HTERT RPE-1 (cell line): Measurements from ENCODE around the gene EPHB2.

Experiments
- in situ Hi-C: fragments of 300-500 bp; cut with MboI; formaldehyde crosslinking; loops from 4 replicates; pipeline ENCODE4 v1.14.3; 2020; ENCODE audit warnings: low sequenced_read_pairs

The EPHB2 gene

GRCh38 chr1:22721122-22721873, 10.7 kb downstream of the EPHB2 start:
- in situ Hi-C loops = no loop called here

- in situ Hi-C loops = no loop called here
Measured at GRCh38 chr1:22722901-22723550, 12.4 kb downstream of the EPHB2 start.

DNA sequence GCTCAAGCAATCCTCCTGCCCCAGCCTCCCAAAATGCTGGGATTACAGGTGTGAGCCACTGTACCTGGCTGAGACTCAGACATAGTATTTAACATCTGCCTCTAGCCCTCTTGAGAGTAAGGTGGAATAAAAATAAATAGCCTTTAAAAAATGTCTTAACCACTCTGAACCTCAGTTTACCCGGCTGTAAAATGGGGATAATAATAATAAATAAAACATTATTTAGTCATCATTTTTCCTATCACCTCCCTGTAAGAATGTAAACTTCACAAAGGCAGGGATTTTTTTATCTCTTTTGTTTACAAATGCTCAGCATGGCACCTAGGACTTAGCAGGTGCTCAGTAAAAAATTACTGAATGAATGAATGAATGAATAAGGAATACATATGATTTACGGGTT, 17.2 kb downstream of the EPHB2 start:
- in situ Hi-C loops = no loop called here

DNA sequence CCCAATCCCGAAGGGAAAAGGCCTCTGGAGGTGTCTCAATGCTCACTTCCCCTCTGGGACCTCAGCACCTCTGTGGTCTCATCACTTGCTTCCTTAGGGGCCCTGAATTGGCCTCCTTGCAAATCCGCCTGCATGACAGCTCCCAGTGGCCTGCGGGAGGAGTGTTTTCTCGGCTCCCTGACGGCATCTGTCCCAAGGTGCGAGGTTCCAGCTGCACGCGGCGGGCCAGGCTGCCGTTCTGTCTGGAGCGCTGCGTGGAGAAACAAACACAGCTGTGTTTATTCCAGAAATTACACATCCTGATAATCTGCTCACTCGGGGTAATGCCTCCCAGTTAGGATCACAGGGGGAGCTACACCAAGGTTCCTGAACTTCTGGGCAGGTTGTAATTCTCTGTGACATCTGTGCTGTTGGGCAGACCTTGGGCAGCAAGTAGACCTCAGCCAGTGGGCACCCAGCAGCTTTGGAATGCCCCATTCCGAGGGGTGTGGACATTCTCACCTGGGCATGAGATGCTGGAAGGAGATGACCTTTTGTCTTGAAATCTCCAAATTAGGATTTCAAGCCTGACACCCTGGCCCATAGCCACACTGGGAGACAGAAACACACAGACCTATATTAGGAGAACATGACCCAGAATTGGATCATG, 18.2 kb downstream of the EPHB2 start:
- in situ Hi-C loops = no loop called here

DNA sequence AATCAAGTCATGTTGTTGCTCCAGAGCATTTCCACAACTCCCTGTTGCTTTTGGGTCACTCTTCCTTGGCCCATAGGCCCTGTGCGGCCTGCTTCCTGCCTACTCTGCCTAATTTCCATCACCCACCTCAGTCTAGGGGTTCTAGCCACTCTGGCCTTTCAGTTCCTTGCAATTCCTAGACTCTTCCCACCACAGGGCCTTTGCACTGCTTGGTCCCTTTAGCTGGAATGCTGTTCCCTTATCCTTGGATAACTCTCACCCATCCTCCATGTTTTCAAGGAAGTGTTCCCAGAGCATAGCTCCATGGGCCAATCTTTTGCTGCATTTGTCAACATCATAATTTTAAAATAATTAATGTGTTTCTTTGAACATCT, 18.7 kb downstream of the EPHB2 start:
- in situ Hi-C loops = no loop called here

DNA sequence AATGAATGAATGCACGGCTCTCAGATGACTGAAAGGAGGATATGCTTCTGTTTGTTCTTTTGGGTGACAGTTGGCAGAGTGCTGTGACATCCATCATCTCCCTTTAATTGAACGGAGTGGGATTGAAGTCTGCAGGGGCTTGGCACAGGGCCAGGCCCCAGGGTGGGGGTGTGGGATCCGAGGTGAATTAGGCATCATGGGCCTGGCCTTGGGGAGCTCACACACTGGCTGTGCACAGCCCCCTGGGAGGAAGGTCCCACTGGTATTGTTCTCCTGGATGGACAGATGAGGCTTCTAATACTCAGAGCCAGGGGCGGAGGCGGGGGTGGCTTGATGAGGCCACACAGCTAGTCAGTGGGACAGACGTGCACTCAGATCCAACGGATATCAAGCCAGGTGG, 19.3 kb downstream of the EPHB2 start:
- in situ Hi-C loops = no loop called here

DNA sequence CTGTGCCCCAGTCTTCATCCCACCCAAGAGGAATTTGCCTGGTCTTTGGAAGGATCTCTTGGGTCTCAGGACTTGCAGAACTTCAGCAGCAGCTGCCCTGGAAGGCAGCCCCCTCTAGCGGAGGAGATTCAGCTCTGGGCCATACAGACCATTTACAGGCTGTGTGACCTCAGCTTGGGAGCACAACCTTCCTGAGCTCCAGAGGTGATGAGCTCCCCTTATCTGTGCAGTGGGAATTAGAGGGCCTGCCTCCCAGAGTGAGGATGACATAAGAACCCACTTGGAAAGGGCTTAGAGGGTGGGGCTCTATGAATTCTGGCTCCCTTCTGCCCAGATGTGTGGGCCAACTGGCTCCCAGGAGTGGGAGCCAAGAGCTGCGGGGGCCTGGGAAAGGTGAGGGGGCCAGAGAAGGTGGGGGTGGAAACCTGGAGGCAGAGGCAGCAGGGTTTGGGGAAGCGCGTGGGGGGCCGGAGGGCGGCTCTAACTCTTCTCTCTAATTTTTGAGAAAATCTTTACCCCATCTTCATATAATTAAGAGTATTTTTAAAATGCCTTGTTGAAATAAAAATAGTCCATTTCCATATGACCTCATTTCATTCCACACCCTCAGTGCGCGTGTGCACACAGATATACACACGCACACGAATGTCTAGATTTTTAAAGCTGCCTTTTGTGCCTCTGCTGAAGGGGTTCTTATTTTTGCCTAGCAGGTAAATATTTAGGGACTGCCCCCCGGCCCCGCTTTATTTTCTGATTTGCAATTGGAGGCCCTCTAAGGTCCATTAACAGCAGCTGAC, 21.5 kb downstream of the EPHB2 start:
- in situ Hi-C loops = no loop called here

DNA sequence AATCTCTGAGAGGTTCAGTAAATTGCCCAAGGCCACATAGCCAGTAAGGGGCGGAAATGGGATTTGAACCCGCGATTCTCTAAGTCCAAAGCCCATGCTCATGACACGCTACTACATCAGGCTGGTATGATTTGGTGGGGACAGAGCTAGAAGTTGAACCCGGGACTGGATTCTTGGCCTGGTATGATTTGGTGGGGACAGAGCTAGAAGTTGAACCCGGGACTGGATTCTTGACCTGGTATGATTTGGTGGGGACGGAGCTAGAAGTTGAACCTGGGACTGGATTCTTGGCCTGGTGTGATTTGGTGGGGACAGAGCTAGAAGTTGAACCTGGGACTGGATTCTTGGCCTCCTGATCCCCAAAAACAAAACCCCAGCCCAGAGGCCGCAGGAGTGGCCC, 23.0 kb downstream of the EPHB2 start:
- in situ Hi-C loops = no loop called here

GRCh38 chr1:22736501-22737080, 26.0 kb downstream of the EPHB2 start:
- in situ Hi-C loops = no loop called here

DNA sequence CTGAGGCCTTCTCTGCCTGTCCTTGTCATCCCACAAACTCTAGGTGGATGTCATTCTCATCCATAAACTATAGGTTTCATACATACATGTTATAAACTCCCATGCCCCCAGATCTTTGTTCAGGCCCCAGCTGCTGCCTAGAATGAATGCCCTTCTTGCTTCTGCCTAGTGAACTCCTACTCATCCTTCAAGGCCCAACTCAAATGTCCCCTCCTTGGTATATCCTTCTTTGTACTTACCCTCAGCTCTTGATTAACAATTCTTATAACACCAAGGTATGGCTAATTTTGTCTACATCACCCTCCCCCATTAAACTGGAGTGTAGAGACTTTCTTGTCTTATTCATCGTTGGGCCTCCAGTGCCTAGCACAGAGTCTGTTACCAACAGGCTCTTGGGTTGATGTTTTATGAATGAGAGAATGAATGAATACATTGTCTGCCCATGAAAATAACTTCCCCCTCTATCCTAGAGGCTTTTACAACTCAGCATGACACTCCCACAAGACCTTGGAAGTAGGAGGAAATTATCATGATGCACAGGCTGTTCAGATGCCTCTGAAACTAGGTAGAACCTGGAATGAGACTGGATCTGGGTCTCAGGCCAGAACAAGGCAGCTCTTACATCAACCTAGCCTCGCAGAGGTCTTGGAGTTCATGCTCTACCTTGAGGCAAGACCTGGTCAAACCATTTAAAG, 26.9 kb downstream of the EPHB2 start:
- in situ Hi-C loops = no loop called here

GRCh38 chr1:22738069-22738435, 27.4 kb downstream of the EPHB2 start:
- in situ Hi-C loops = no loop called here

DNA sequence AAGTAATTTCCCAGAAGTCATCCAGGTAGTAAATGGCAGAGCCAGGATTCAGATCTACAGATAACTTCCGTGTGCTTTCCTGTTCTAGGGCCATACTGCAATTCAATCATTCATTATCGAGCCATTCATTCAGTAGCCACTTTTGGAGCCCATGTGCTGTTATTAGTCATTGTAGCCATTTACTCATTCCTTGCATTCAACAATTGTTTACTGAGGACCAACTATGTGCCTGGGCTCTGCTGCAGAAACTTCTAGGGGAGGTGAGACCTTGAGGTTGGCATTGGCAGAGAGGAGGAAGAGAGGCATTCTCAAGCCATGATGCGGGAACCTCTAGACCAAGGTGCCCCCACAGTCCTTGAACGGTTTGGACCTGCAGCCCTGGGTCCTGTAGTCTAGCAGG, 27.9 kb downstream of the EPHB2 start:
- in situ Hi-C loops = no loop called here

DNA sequence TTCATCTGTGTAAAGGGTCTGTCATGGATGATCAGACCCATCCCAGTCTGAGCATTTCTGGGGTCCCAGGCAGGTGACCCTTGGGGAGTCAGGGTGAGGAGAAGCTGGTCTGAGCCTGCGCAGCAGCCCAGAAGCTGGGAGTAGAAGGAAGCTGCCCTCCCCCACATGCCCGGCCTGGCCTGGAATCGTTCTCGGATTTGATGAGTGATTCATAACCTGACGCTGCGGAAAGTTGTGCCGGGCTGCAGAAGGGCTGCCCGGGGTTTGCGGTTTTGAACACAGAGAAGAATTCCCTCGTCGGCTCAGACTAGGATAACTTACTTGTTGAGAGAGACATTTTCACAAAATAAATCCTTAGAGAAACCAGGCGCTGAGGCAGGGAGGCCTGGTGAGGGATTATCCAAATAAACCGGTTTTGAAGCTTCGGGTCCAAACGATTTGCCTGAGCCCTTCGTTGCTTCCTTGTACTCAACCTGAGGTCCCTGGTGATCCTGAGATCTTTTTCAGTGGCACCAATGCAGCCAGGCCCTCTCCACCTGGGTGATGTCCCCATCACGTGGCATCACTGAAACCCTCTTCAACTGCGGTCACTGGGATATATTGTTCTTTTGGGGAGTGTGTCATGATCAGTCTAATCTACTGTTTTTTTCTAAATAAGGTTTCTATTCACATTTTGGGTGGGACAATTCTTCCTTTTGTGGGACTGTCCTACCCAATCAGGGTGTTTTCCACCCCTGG, 29.2 kb downstream of the EPHB2 start:
- in situ Hi-C loops = no loop called here

GRCh38 chr1:22741118-22741517, 30.5 kb downstream of the EPHB2 start:
- in situ Hi-C loops = no loop called here

GRCh38 chr1:22745669-22746585, 35.3 kb downstream of the EPHB2 start:
- in situ Hi-C loops = no loop called here

GRCh38 chr1:22747021-22747734, 36.5 kb downstream of the EPHB2 start:
- in situ Hi-C loops = no loop called here

DNA sequence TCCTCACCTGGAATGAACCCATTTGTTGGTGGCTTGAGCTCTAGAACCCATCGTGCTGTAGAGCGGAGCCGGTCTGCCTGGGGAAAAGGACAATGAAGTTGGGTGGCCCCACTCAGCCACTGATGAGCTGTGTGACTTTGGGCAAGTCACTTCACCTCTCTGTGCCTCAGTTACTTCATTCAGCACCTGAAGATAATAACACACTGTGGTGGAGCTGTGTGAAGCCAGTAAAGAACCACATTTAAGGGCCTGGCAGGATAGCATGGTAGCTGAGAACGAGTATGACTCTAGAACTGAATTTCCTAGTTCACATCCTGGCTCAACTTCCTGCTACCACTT, 37.1 kb downstream of the EPHB2 start:
- in situ Hi-C loops = no loop called here

- in situ Hi-C loops = no loop called here
Measured at GRCh38 chr1:22749503-22749902, 38.9 kb downstream of the EPHB2 start.
